22Rv1 (cell line): ENCODE results near the gene SNX10.

Source experiments
- H3K27ac ChIP-seq: fragments of 450-650 bp; 2 replicates; pipeline ENCODE4 v1.5.1; 2017
- CTCF ChIP-seq: fragments of 450-650 bp; IDR thresholded peaks from 2 replicates; pipeline ENCODE4 v1.5.1; 2017; ENCODE audit warnings: mild to moderate bottlenecking
- ZFX ChIP-seq: fragments of 450-650 bp; IDR thresholded peaks from 2 replicates; pipeline ENCODE4 v1.6.1; 2017; ENCODE audit warnings: antibody characterized with exemption, borderline replicate concordance

SNX10 gene

GRCh38 chr7:26275213-26275612, 16.4 kb upstream of the SNX10 start:
- no peak overlapping the region for H3K27ac ChIP-seq
- no peak for TF ChIP-seq ZFX
- no peak for TF ChIP-seq CTCF

- no peak overlapping the region for H3K27ac ChIP-seq
- TF ChIP-seq CTCF = peak; percentile 60
- TF ChIP-seq ZFX = no peak
Measured at GRCh38 chr7:26278770-26279169, 12.9 kb upstream of the SNX10 start.

GRCh38 chr7:26279405-26279804, 12.3 kb upstream of the SNX10 start:
- H3K27ac ChIP-seq = no peak overlapping the region
- TF ChIP-seq ZFX (no peak), CTCF (no peak)

GRCh38 chr7:26280097-26280496, 11.6 kb upstream of the SNX10 start:
- TF ChIP-seq ZFX = no peak
- TF ChIP-seq CTCF = no peak

GRCh38 chr7:26280723-26281122, 10.9 kb upstream of the SNX10 start:
- no peak for TF ChIP-seq CTCF
- TF ChIP-seq ZFX = no peak
- no peak overlapping the region for H3K27ac ChIP-seq

More at GRCh38 chr7:26280097-26280496, 11.6 kb upstream of the SNX10 start:
- no peak overlapping the region for H3K27ac ChIP-seq

- H3K27ac ChIP-seq = no peak overlapping the region
- no peak for TF ChIP-seq ZFX
- no peak for TF ChIP-seq CTCF
Measured at GRCh38 chr7:26284477-26284876, 7.2 kb upstream of the SNX10 start.

GRCh38 chr7:26284995-26285632, 6.5 kb upstream of the SNX10 start:
- H3K27ac ChIP-seq = no peak overlapping the region
- peak; percentile 52 for TF ChIP-seq CTCF
- TF ChIP-seq ZFX = no peak
